KMS-11 (cell line): ENCODE measurements around the gene MTNR1B.

Experiments
- H2AFZ ChIP-seq: fragments of 200-600 bp; sonication (generic); 2 replicates; pipeline ENCODE4 v1.6.1; 2016; ENCODE audit warnings: antibody characterized with exemption, mixed run types, low read depth
- H3K27ac ChIP-seq: fragments of 200-600 bp; sonication (generic); 2 replicates; pipeline ENCODE4 v1.6.1; 2016; ENCODE audit warnings: mild to moderate bottlenecking, mixed run types
- H3K27me3 ChIP-seq: fragments of 200-600 bp; sonication (generic); 2 replicates; pipeline ENCODE4 v1.6.1; 2017; ENCODE audit warnings: mild to moderate bottlenecking, low read depth, mixed run types, moderate library complexity; ENCODE audit not compliant: insufficient read depth
- H3K36me3 ChIP-seq: fragments of 200-600 bp; sonication (generic); 2 replicates; pipeline ENCODE4 v1.6.1; 2017; ENCODE audit warnings: mild to moderate bottlenecking, mixed run types; ENCODE audit not compliant: insufficient read depth
- H3K4me1 ChIP-seq: fragments of 200-600 bp; sonication (generic); 2 replicates; pipeline ENCODE4 v1.6.1; 2016; ENCODE audit warnings: mild to moderate bottlenecking, low read depth, mixed run types; ENCODE audit not compliant: poor library complexity, severe bottlenecking
- H3K4me2 ChIP-seq: fragments of 200-600 bp; sonication (generic); 2 replicates; pipeline ENCODE4 v1.7.0; 2016; ENCODE audit warnings: mild to moderate bottlenecking, mixed run types
- H3K4me3 ChIP-seq: fragments of 200-600 bp; sonication (generic); IDR thresholded peaks from 2 replicates; pipeline ENCODE4 v1.6.1; 2017; ENCODE audit warnings: low read depth, low read length, mixed read lengths; ENCODE audit not compliant: insufficient read depth
- H3K79me2 ChIP-seq: fragments of 200-600 bp; sonication (generic); 2 replicates; pipeline ENCODE4 v1.6.1; 2016; ENCODE audit warnings: low read depth, mixed run types; ENCODE audit not compliant: insufficient read depth
- H3K9ac ChIP-seq: fragments of 200-600 bp; sonication (generic); 2 replicates; pipeline ENCODE4 v1.6.1; 2016; ENCODE audit warnings: mild to moderate bottlenecking, mixed run types
- H4K20me1 ChIP-seq: fragments of 200-600 bp; sonication (generic); 2 replicates; pipeline ENCODE4 v1.6.1; 2016; ENCODE audit warnings: mild to moderate bottlenecking, mixed run types; ENCODE audit not compliant: insufficient read depth
- CTCF ChIP-seq: fragments of 200-600 bp; sonication (generic); conservative IDR thresholded peaks from 2 replicates; pipeline ENCODE4 v1.6.1; 2017; ENCODE audit warnings: low read depth, mild to moderate bottlenecking, antibody characterized with exemption, low read length, moderate library complexity, mixed read lengths

Gene MTNR1B

GRCh38 chr11:93024369-93024768 is 54.9 kb downstream of the MTNR1B start:
- no peak overlapping the region for H3K4me3 ChIP-seq
- no peak overlapping the region for H3K27ac ChIP-seq
- no peak overlapping the region for H2AFZ ChIP-seq
- H3K27me3 ChIP-seq, result no peaks in the 10 kb centered on the region
- no peaks in the 10 kb centered on the region for H3K36me3 ChIP-seq
- H3K9ac ChIP-seq, result no peak overlapping the region
- TF ChIP-seq CTCF, result no peak
- no peaks in the 10 kb centered on the region for H4K20me1 ChIP-seq
- H3K4me2 ChIP-seq, result no peak overlapping the region
- H3K79me2 ChIP-seq, result no peaks in the 10 kb centered on the region
- H3K4me1 ChIP-seq, result no peaks in the 10 kb centered on the region

- no peaks in the 10 kb centered on the region for H3K79me2 ChIP-seq
- no peak for TF ChIP-seq CTCF
- H4K20me1 ChIP-seq, result no peaks in the 10 kb centered on the region
- H3K27ac ChIP-seq, result no peak overlapping the region
- H3K4me3 ChIP-seq, result no peak overlapping the region
- no peak overlapping the region for H2AFZ ChIP-seq
- no peaks in the 10 kb centered on the region for H3K36me3 ChIP-seq
- H3K4me1 ChIP-seq, result no peaks in the 10 kb centered on the region
- no peaks in the 10 kb centered on the region for H3K27me3 ChIP-seq
- H3K4me2 ChIP-seq, result no peak overlapping the region
- H3K9ac ChIP-seq, result no peak overlapping the region
Measured at GRCh38 chr11:93025558-93026255, 56.3 kb downstream of the MTNR1B start.

GRCh38 chr11:93028960-93029522 is 59.6 kb downstream of the MTNR1B start:
- H3K79me2 ChIP-seq, result no peaks in the 10 kb centered on the region
- H3K4me3 ChIP-seq, result no peak overlapping the region
- no peak for TF ChIP-seq CTCF

GRCh38 chr11:93031386-93031785 is 61.9 kb downstream of the MTNR1B start:
- Histone ChIP-seq H3K79me2 (no peaks in the 10 kb centered on the region), H3K4me3 (no peak overlapping the region), H3K27me3 (no peaks in the 10 kb centered on the region), H3K9ac (no peak overlapping the region), H3K4me1 (no peaks in the 10 kb centered on the region), H4K20me1 (no peaks in the 10 kb centered on the region), H3K36me3 (no peaks in the 10 kb centered on the region), H3K4me2 (no peak overlapping the region), H3K27ac (no peak overlapping the region), H2AFZ (no peak overlapping the region)
- no peak for TF ChIP-seq CTCF

More at GRCh38 chr11:93028960-93029522, 59.6 kb downstream of the MTNR1B start:
- H3K36me3 ChIP-seq, result no peaks in the 10 kb centered on the region
- no peak overlapping the region for H3K9ac ChIP-seq
- no peaks in the 10 kb centered on the region for H3K4me1 ChIP-seq
- H3K27me3 ChIP-seq, result no peaks in the 10 kb centered on the region
- H2AFZ ChIP-seq, result no peak overlapping the region
- no peak overlapping the region for H3K4me2 ChIP-seq
- H4K20me1 ChIP-seq, result no peaks in the 10 kb centered on the region
- no peak overlapping the region for H3K27ac ChIP-seq
